ENCODE results near the gene PCIF1. TPM values are rescaled to one million over a fixed set of nuclear protein-coding genes. Genes with fewer than 3 reads are reported as not detected.

Gene PCIF1
- total and polyA plus RNA-seq, 9 of the 15 experiments (the other 6 are each of a cell fraction or from before 2014, with no cell fraction given): 5.8 to 29.4 (median 11.3) TPM

DNA sequence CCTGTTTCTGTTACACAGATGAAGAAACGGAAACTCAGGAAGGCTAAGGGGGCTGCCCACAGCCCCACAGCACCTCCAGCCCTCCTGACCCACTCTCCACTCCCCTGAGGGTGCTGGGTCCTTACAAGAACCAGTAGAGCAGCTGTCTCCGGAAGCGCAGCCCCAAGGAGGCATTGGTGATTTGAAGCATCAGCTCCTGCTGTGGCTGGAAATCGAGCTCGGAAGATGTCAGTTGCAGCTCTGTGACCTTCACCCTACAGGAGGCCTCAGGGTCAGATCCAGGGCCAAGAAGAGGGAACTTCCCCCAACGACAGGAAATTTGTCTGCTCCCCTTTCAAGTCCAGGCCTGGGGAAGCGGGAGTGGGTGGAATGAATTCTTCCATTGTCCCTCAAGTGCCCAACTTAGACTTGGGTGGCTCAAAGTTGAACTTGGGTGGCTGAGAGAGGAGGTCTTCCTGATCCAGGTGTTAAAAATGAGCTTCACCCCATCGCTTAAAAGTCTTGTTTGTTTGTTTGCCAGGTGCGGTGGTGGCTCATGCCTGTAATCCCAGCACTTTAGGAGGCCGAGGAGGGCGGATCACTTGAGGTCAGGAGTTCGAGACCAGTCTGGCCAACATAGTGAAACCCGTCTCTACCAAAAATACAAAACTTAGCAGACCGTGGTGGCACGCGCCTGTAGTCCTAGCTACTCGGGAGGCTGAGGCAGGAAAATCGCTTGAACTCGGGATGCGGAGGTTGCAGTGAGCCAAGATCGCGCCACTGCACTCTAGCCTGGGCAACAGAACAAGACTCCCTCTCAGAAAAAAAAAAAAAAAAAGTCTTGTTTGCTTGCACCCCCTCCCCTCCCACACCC is 24.4 kb upstream of the PCIF1 start (continued):
- TF ChIP-seq, protein P1, sequence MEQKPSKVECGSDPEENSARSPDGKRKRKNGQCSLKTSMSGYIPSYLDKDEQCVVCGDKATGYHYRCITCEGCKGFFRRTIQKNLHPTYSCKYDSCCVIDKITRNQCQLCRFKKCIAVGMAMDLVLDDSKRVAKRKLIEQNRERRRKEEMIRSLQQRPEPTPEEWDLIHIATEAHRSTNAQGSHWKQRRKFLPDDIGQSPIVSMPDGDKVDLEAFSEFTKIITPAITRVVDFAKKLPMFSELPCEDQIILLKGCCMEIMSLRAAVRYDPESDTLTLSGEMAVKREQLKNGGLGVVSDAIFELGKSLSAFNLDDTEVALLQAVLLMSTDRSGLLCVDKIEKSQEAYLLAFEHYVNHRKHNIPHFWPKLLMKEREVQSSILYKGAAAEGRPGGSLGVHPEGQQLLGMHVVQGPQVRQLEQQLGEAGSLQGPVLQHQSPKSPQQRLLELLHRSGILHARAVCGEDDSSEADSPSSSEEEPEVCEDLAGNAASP (IDR thresholded peaks at IDR 0.05): no peak
- TF ChIP-seq, protein P2, sequence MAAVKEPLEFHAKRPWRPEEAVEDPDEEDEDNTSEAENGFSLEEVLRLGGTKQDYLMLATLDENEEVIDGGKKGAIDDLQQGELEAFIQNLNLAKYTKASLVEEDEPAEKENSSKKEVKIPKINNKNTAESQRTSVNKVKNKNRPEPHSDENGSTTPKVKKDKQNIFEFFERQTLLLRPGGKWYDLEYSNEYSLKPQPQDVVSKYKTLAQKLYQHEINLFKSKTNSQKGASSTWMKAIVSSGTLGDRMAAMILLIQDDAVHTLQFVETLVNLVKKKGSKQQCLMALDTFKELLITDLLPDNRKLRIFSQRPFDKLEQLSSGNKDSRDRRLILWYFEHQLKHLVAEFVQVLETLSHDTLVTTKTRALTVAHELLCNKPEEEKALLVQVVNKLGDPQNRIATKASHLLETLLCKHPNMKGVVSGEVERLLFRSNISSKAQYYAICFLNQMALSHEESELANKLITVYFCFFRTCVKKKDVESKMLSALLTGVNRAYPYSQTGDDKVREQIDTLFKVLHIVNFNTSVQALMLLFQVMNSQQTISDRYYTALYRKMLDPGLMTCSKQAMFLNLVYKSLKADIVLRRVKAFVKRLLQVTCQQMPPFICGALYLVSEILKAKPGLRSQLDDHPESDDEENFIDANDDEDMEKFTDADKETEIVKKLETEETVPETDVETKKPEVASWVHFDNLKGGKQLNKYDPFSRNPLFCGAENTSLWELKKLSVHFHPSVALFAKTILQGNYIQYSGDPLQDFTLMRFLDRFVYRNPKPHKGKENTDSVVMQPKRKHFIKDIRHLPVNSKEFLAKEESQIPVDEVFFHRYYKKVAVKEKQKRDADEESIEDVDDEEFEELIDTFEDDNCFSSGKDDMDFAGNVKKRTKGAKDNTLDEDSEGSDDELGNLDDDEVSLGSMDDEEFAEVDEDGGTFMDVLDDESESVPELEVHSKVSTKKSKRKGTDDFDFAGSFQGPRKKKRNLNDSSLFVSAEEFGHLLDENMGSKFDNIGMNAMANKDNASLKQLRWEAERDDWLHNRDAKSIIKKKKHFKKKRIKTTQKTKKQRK (IDR thresholded peaks at IDR 0.05; ENCODE audit: borderline replicate concordance, low read depth, low read length): no peak
- TF ChIP-seq U2AF1 (optimal IDR thresholded peaks at IDR 0.05; ENCODE audit: low read depth, low read length): no peak
- TF ChIP-seq TEAD4 (IDR thresholded peaks at IDR 0.05; ENCODE audit: low read length): no peak
- TF ChIP-seq TEAD4 (CRISPR knock-in tag; IDR thresholded peaks at IDR 0.05; ENCODE audit: borderline replicate concordance): no peak
- TF ChIP-seq KLF6 (CRISPR knock-in tag; IDR thresholded peaks at IDR 0.05; ENCODE audit: borderline replicate concordance): no peak
- TF ChIP-seq RCOR1 (IDR thresholded peaks at IDR 0.05; ENCODE audit: borderline replicate concordance in 1 of 2, low read depth in 2 of 2, low read length in 2 of 2): 0 out of 4 replicates have a peak, but pooled peaks of 1 of the 2 experiments have one; percentile 38
- TF ChIP-seq PHF20 (IDR thresholded peaks at IDR 0.05; ENCODE audit: partially characterized antibody): no peak
- no peak for TF ChIP-seq KHSRP (IDR thresholded peaks at IDR 0.05)
- no peak for TF ChIP-seq ZNF699 (CRISPR knock-in tag; IDR thresholded peaks at IDR 0.05; ENCODE audit: insufficient replicate concordance)
- TF ChIP-seq ZNF77 (CRISPR knock-in tag; IDR thresholded peaks at IDR 0.05): no peak
- no peak for TF ChIP-seq CEBPB (tag; IDR thresholded peaks at IDR 0.05)
- TF ChIP-seq HDAC8 (tag; IDR thresholded peaks at IDR 0.05): no peak
- TF ChIP-seq GATA2 (CRISPR knock-in tag; IDR thresholded peaks at IDR 0.05): no peak
- TF ChIP-seq ZNF253 (CRISPR knock-in tag; conservative IDR thresholded peaks at IDR 0.05): no peak
- TF ChIP-seq NR2C1 (IDR thresholded peaks at IDR 0.05): peak; percentile 73
- peak; percentile 80 for TF ChIP-seq NR2C1 (tag; IDR thresholded peaks at IDR 0.05)
- TF ChIP-seq, protein P3, sequence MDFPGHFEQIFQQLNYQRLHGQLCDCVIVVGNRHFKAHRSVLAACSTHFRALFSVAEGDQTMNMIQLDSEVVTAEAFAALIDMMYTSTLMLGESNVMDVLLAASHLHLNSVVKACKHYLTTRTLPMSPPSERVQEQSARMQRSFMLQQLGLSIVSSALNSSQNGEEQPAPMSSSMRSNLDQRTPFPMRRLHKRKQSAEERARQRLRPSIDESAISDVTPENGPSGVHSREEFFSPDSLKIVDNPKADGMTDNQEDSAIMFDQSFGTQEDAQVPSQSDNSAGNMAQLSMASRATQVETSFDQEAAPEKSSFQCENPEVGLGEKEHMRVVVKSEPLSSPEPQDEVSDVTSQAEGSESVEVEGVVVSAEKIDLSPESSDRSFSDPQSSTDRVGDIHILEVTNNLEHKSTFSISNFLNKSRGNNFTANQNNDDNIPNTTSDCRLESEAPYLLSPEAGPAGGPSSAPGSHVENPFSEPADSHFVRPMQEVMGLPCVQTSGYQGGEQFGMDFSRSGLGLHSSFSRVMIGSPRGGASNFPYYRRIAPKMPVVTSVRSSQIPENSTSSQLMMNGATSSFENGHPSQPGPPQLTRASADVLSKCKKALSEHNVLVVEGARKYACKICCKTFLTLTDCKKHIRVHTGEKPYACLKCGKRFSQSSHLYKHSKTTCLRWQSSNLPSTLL (IDR thresholded peaks at IDR 0.05): no peak

Data from K562 (cell line).